ENCODE results near the gene SMIM5. TPM values are rescaled to one million over a fixed set of nuclear protein-coding genes. Genes with fewer than 3 reads are reported as not detected.

SMIM5 gene
- total RNA-seq, 1 donor from 2014 or later, result not detected

DNA sequence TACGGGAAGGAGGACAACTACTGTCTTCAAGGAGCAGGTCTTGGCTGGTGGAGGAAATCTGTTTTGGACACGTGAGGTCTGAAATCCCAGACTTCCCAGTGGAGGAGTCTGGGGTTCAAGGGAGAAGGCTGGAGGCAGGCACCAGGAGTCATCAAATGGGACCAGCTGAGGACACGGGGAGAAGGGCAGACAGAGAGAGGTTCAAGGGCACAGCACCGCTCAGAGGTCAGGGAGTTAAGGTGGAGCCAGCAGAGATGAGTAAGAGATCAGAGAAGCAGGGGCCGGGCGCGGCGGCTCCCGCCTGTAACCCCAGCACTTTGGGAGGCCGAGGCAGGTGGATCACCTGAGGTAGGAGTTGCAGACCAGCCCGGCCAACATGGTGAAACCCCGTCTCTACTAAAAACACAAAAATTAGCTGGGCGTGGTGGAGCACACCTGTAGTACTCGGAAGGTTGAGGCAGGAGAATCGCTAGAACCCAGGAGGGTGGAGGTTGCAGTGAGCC lies 10.4 kb upstream of the SMIM5 start:
- no peaks in the 10 kb centered on the region for H3K27me3 ChIP-seq
- no peaks in the 10 kb centered on the region for H4K20me1 ChIP-seq (ENCODE audit: low read depth)
- no peaks in the 10 kb centered on the region for H3F3A ChIP-seq (ENCODE audit: low read depth)
- no peaks in the 10 kb centered on the region for H3K9me3 ChIP-seq (ENCODE audit: low read depth)
- no peaks in the 10 kb centered on the region for H3K79me2 ChIP-seq (ENCODE audit: low read depth)
- H3K36me3 ChIP-seq, result no peaks in the 10 kb centered on the region
- no peak overlapping the region for H2AFZ ChIP-seq (replicated peaks)
- Mint-ChIP-seq H3K27ac (peak overlapping the region; percentile 42), H3K9me3 (no peaks in the 10 kb centered on the region), H3K36me3 (no peaks in the 10 kb centered on the region), H3K4me3 (peak overlapping the region; percentile 24), H3K27me3 (ENCODE audit: insufficient read depth, low read depth) (peaks cover 12% of the 10 kb centered on the region), H3K4me1 (peaks cover 7% of the 10 kb centered on the region)
- no peak overlapping the region for H3K9ac ChIP-seq
- TF ChIP-seq EZH2phosphoT487 (IDR thresholded peaks at IDR 0.05) (no peak), EZH2 (IDR thresholded peaks at IDR 0.05) (no peak)
- TF ChIP-seq, protein P1, sequence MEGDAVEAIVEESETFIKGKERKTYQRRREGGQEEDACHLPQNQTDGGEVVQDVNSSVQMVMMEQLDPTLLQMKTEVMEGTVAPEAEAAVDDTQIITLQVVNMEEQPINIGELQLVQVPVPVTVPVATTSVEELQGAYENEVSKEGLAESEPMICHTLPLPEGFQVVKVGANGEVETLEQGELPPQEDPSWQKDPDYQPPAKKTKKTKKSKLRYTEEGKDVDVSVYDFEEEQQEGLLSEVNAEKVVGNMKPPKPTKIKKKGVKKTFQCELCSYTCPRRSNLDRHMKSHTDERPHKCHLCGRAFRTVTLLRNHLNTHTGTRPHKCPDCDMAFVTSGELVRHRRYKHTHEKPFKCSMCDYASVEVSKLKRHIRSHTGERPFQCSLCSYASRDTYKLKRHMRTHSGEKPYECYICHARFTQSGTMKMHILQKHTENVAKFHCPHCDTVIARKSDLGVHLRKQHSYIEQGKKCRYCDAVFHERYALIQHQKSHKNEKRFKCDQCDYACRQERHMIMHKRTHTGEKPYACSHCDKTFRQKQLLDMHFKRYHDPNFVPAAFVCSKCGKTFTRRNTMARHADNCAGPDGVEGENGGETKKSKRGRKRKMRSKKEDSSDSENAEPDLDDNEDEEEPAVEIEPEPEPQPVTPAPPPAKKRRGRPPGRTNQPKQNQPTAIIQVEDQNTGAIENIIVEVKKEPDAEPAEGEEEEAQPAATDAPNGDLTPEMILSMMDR (IDR thresholded peaks at IDR 0.05), result no peak
- no peak overlapping the region for H3K4me3 ChIP-seq
- H3K4me1 ChIP-seq, result no peaks in the 10 kb centered on the region
- no peak overlapping the region for H3K4me2 ChIP-seq
- DNase-seq (ENCODE audit: low spot score), result no peak
- no peak overlapping the region for H3K27ac ChIP-seq

DNA sequence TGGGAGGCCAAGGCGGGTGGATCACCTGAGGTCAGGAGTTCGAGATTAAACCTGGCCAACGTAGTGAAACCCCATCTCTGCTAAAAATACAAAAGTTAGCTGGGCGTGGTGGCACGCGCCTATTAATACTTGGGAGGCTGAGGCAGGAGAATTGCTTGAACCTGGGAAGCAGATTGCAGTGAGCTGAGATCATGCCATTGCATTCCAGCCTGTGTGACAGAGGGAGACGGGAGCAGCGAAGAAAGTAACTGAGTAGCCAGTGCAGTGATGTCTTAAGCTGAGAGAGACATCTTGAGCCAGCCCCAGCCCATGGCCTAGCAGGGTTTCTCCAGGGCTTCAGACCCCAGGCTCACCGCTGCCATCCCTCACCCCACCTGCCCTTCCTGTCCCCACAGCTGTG lies 9.8 kb upstream of the SMIM5 start:
- Mint-ChIP-seq H3K27ac (no peak overlapping the region), H3K36me3 (no peaks in the 10 kb centered on the region), H3K9me3 (no peaks in the 10 kb centered on the region), H3K4me3 (no peak overlapping the region), H3K27me3 (ENCODE audit: insufficient read depth, low read depth) (peaks cover 12% of the 10 kb centered on the region), H3K4me1 (peaks cover 7% of the 10 kb centered on the region)
- Histone ChIP-seq H4K20me1 (ENCODE audit: low read depth) (no peaks in the 10 kb centered on the region), H3K4me1 (no peaks in the 10 kb centered on the region), H3K9me3 (ENCODE audit: low read depth) (no peaks in the 10 kb centered on the region), H3F3A (ENCODE audit: low read depth) (no peaks in the 10 kb centered on the region), H3K27ac (no peak overlapping the region), H3K79me2 (ENCODE audit: low read depth) (no peaks in the 10 kb centered on the region), H3K27me3 (no peaks in the 10 kb centered on the region), H3K36me3 (no peaks in the 10 kb centered on the region), H2AFZ (replicated peaks) (no peak overlapping the region), H3K4me3 (no peak overlapping the region), H3K9ac (no peak overlapping the region), H3K4me2 (no peak overlapping the region)
- TF ChIP-seq, protein P1 (IDR thresholded peaks at IDR 0.05), result no peak
- no peak for TF ChIP-seq EZH2 (IDR thresholded peaks at IDR 0.05)
- TF ChIP-seq EZH2phosphoT487 (IDR thresholded peaks at IDR 0.05), result no peak
- DNase-seq (ENCODE audit: low spot score), result no peak

DNA sequence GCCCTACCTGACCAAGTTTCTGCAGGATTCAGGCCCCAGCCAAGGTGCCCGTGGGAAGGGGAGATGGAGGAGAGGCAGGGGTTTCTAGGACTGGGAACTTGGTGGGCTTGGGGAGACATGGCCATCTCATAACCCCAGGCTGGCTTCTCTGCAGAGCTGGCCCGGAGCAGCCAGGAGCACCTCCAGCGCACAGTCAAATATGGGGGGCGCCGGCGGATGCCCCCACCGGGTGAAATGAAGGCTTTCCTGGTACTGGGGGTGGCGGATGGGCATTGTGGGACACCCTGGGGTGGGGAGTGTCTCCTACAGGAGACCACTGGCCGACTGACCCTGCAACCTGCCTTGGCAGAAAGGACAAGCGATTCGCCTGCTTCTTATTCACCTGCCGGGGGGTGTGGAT lies 9.2 kb upstream of the SMIM5 start:
- TF ChIP-seq EZH2 (IDR thresholded peaks at IDR 0.05) (no peak), EZH2phosphoT487 (IDR thresholded peaks at IDR 0.05) (no peak)
- TF ChIP-seq, protein P1 (IDR thresholded peaks at IDR 0.05), result no peak
- Histone ChIP-seq H2AFZ (replicated peaks) (no peak overlapping the region), H3K27me3 (no peaks in the 10 kb centered on the region), H3K4me2 (no peak overlapping the region), H3K36me3 (no peaks in the 10 kb centered on the region), H3F3A (ENCODE audit: low read depth) (no peaks in the 10 kb centered on the region), H3K4me3 (no peak overlapping the region), H3K4me1 (no peaks in the 10 kb centered on the region), H3K9ac (no peak overlapping the region), H3K27ac (no peak overlapping the region), H3K79me2 (ENCODE audit: low read depth) (no peaks in the 10 kb centered on the region), H3K9me3 (ENCODE audit: low read depth) (no peaks in the 10 kb centered on the region), H4K20me1 (ENCODE audit: low read depth) (no peaks in the 10 kb centered on the region)
- Mint-ChIP-seq H3K36me3 (no peaks in the 10 kb centered on the region), H3K27ac (no peak overlapping the region), H3K4me3 (no peak overlapping the region), H3K9me3 (no peaks in the 10 kb centered on the region), H3K27me3 (ENCODE audit: insufficient read depth, low read depth) (peaks cover 12% of the 10 kb centered on the region), H3K4me1 (peaks cover 7% of the 10 kb centered on the region)
- DNase-seq (ENCODE audit: low spot score), result no peak

All from neural progenitor cell (in vitro differentiated cells).